HG03095 (cell line): ENCODE measurements around the gene NCKAP5.

Source experiments
- ATAC-seq: cut with Tn5 transposase; IDR thresholded peaks from one replicate; pipeline ENCODE4 v1.9.1; 2021; ENCODE audit warnings: moderate library complexity; ENCODE audit not compliant: unreplicated experiment

NCKAP5 gene

GRCh38 chr2:132623096-132623839 lies 945.0 kb downstream of the NCKAP5 start:
- no peak for ATAC-seq
